ENCODE results near the gene GK2. TPM values are rescaled to one million over a fixed set of nuclear protein-coding genes. Genes with fewer than 3 reads are reported as not detected.

The GK2 gene
- total RNA-seq, 1 experiment from 2014 or later: not detected

- Histone ChIP-seq H3K36me3 (ENCODE audit: low read depth) (no peaks in the 10 kb centered on the region), H3K79me2 (ENCODE audit: low read depth) (no peaks in the 10 kb centered on the region), H3K4me2 (no peak overlapping the region), H3K27ac (no peak overlapping the region), H4K20me1 (ENCODE audit: insufficient read depth) (no peaks in the 10 kb centered on the region), H3K9me3 (ENCODE audit: insufficient read depth, low read depth) (no peaks in the 10 kb centered on the region), H3K4me3 (no peak overlapping the region), H2AFZ (no peak overlapping the region), H3K27me3 (ENCODE audit: insufficient read depth, low read depth) (no peaks in the 10 kb centered on the region), H3F3A (ENCODE audit: insufficient read depth, low read depth) (no peaks in the 10 kb centered on the region), H3K9me2 (ENCODE audit: insufficient read depth) (no peaks in the 10 kb centered on the region), H3K4me1 (replicated peaks; ENCODE audit: insufficient read depth) (no peaks in the 10 kb centered on the region)
- DNase-seq: no peak
- no TSS peak for BruUV-seq (replicated peaks)
- POLR2A ChIA-PET (ENCODE audit: unreplicated experiment): no interaction called here
- intact Hi-C loops (cut with micrococcal nuclease; ENCODE audit: unreplicated experiment): no loop called here
- CTCF ChIA-PET: no interaction called here
- no peak for TF ChIP-seq EZH2 (IDR thresholded peaks at IDR 0.05; ENCODE audit: low read depth)
- TF ChIP-seq CTCF (conservative IDR thresholded peaks at IDR 0.05): no peak
These were observed 34.4 kb upstream of the GK2 start for GRCh38 chr4:79442422-79442821.

- POLR2A ChIA-PET (ENCODE audit: unreplicated experiment): no interaction called here
- H3K79me2 ChIP-seq (ENCODE audit: low read depth): no peaks in the 10 kb centered on the region
- intact Hi-C loops (cut with micrococcal nuclease; ENCODE audit: unreplicated experiment): no loop called here
- H3K4me2 ChIP-seq: no peak overlapping the region
- CTCF ChIA-PET: no interaction called here
- H3K27ac ChIP-seq: no peak overlapping the region
- no peaks in the 10 kb centered on the region for H3K4me1 ChIP-seq (replicated peaks; ENCODE audit: insufficient read depth)
- TF ChIP-seq EZH2 (IDR thresholded peaks at IDR 0.05; ENCODE audit: low read depth): no peak
- TF ChIP-seq CTCF (conservative IDR thresholded peaks at IDR 0.05): no peak
- H3K36me3 ChIP-seq (ENCODE audit: low read depth): no peaks in the 10 kb centered on the region
- H3K4me3 ChIP-seq: no peak overlapping the region
- no peaks in the 10 kb centered on the region for H3K9me3 ChIP-seq (ENCODE audit: insufficient read depth, low read depth)
- no peak overlapping the region for H2AFZ ChIP-seq
- BruUV-seq (replicated peaks): no TSS peak
- H3K27me3 ChIP-seq (ENCODE audit: insufficient read depth, low read depth): no peaks in the 10 kb centered on the region
- DNase-seq: no peak
- H3F3A ChIP-seq (ENCODE audit: insufficient read depth, low read depth): no peaks in the 10 kb centered on the region
- no peaks in the 10 kb centered on the region for H4K20me1 ChIP-seq (ENCODE audit: insufficient read depth)
- H3K9me2 ChIP-seq (ENCODE audit: insufficient read depth): no peaks in the 10 kb centered on the region
These were observed 31.5 kb upstream of the GK2 start for GRCh38 chr4:79439489-79439888.

GRCh38 chr4:79431839-79432238, 23.8 kb upstream of the GK2 start:
- DNase-seq: no peak
- Histone ChIP-seq H3K4me1 (replicated peaks; ENCODE audit: insufficient read depth) (no peaks in the 10 kb centered on the region), H3K27ac (no peak overlapping the region), H3K27me3 (ENCODE audit: insufficient read depth, low read depth) (no peaks in the 10 kb centered on the region), H3K9me3 (ENCODE audit: insufficient read depth, low read depth) (no peaks in the 10 kb centered on the region), H3K36me3 (ENCODE audit: low read depth) (no peaks in the 10 kb centered on the region), H3F3A (ENCODE audit: insufficient read depth, low read depth) (no peaks in the 10 kb centered on the region), H3K9me2 (ENCODE audit: insufficient read depth) (no peaks in the 10 kb centered on the region), H3K79me2 (ENCODE audit: low read depth) (no peaks in the 10 kb centered on the region), H2AFZ (no peak overlapping the region), H3K4me2 (no peak overlapping the region), H3K4me3 (no peak overlapping the region), H4K20me1 (ENCODE audit: insufficient read depth) (no peaks in the 10 kb centered on the region)
- ChIA-PET POLR2A (ENCODE audit: unreplicated experiment) (no interaction called here), CTCF (no interaction called here)
- TF ChIP-seq EZH2 (IDR thresholded peaks at IDR 0.05; ENCODE audit: low read depth): no peak
- TF ChIP-seq CTCF (conservative IDR thresholded peaks at IDR 0.05): no peak
- intact Hi-C loops (cut with micrococcal nuclease; ENCODE audit: unreplicated experiment): no loop called here
- no TSS peak for BruUV-seq (replicated peaks)

Data from PC-9 (cell line).